Small intestine (tissue), 16 donors: ENCODE data around the gene AKAP4. TPM values are rescaled to one million over a fixed set of nuclear protein-coding genes. Genes with fewer than 3 reads are reported as not detected.
A peak's percentile ranks its signal among the peaks of the same experiment; 100 is the strongest.

Experiments
- DNase-seq, 2 donors: peaks; one replicate each; pipeline versions ENCODE4 v3.0.0 to v3.0.0-alpha.2; 2013
- FAIRE-seq: peaks from 2 replicates; lab custom pipeline; 2012; peaks lifted over from hg19 to GRCh38; lab: Jason Lieb, UNC
- H3K27ac ChIP-seq, 3 donors: one replicate each; pipeline ENCODE4 v1.5.1; 2013; ENCODE audit warnings: low read length in 2 of 3, mild to moderate bottlenecking in 2 of 3, control low read depth in 1 of 3, inconsistent platforms in 1 of 3, low read depth in 1 of 3, moderate library complexity in 1 of 3
- H3K27me3 ChIP-seq, 3 donors: one replicate each; pipeline ENCODE4 v1.6.1; 2013; ENCODE audit warnings: low read length in 3 of 3, inconsistent platforms in 1 of 3; ENCODE audit not compliant: control insufficient read depth in 3 of 3, insufficient read depth in 3 of 3
- H3K36me3 ChIP-seq, 3 donors: one replicate each; pipeline ENCODE4 v1.6.1; 2013; ENCODE audit warnings: low read length in 3 of 3, inconsistent platforms in 1 of 3, low read depth in 1 of 3, mild to moderate bottlenecking in 1 of 3, moderate library complexity in 1 of 3; ENCODE audit not compliant: control insufficient read depth in 3 of 3, insufficient read depth in 2 of 3
- H3K4me1 ChIP-seq, 3 donors: one replicate each; pipeline ENCODE4 v1.6.1; 2013; ENCODE audit warnings: low read length in 2 of 3, inconsistent platforms in 1 of 3, low read depth in 1 of 3, mild to moderate bottlenecking in 1 of 3, moderate library complexity in 1 of 3; ENCODE audit not compliant: control insufficient read depth in 3 of 3, insufficient read depth in 2 of 3
- H3K4me3 ChIP-seq, 3 donors: one replicate each; pipeline ENCODE4 v1.5.1; 2013; ENCODE audit warnings: low read length in 3 of 3, control low read depth in 1 of 3, inconsistent platforms in 1 of 3, low read depth in 1 of 3, mild to moderate bottlenecking in 1 of 3, moderate library complexity in 1 of 3
- H3K9me3 ChIP-seq, 2 donors: one replicate each; pipeline ENCODE4 v1.6.1; 2013; ENCODE audit warnings: low read depth in 1 of 2, low read length in 1 of 2; ENCODE audit not compliant: control insufficient read depth in 2 of 2, insufficient read depth in 1 of 2
- WGBS, 3 donors: extraction: QIAGEN DNeasy Blood & Tissue Kit; methylation state at CpG; one replicate each; pipeline ENCODE4 v1.1.7; 2013; 5-methylcytosine and 5-hydroxymethylcytosine counted together
- long read RNA-seq, 10 donors: transcript quantifications; one replicate each; lab custom pipeline, GENCODE V29; 2026
- polyA plus RNA-seq, 4 donors: library from polyadenylated mRNA; stranded (reverse) in 3 of 4; unstranded in 1 of 4; fragments of 200-250 nt in 3 of 4; fragments of 120-200 nt in 1 of 4; gene quantifications; one replicate each; pipeline versions ENCODE4 v1.2.1 to v1.2.3, GENCODE V29; 2013
- donor health status: healthy with polysubstance abuse.
- donor health status: control.
- donor health status: control.
- donor health status: Bipolar disorder and iron deficiency.
- donor health status: healthy.

AKAP4 gene, protein sequence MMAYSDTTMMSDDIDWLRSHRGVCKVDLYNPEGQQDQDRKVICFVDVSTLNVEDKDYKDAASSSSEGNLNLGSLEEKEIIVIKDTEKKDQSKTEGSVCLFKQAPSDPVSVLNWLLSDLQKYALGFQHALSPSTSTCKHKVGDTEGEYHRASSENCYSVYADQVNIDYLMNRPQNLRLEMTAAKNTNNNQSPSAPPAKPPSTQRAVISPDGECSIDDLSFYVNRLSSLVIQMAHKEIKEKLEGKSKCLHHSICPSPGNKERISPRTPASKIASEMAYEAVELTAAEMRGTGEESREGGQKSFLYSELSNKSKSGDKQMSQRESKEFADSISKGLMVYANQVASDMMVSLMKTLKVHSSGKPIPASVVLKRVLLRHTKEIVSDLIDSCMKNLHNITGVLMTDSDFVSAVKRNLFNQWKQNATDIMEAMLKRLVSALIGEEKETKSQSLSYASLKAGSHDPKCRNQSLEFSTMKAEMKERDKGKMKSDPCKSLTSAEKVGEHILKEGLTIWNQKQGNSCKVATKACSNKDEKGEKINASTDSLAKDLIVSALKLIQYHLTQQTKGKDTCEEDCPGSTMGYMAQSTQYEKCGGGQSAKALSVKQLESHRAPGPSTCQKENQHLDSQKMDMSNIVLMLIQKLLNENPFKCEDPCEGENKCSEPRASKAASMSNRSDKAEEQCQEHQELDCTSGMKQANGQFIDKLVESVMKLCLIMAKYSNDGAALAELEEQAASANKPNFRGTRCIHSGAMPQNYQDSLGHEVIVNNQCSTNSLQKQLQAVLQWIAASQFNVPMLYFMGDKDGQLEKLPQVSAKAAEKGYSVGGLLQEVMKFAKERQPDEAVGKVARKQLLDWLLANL
- under 1 TPM in 1 of 4 donors, not detected in 3; 0.16 TPM for polyA plus RNA-seq
- long read RNA-seq, donor 1: 0 reads
- long read RNA-seq, donor 2: 0 reads
- long read RNA-seq, donor 3: 0 reads
- long read RNA-seq, donor 4: 0 reads
- long read RNA-seq, donor 5: 0 reads
- long read RNA-seq, donor 6: 0 reads
- long read RNA-seq, donor 7: 0 reads
- long read RNA-seq, donor 8: 0 reads
- long read RNA-seq, donor 9: 0 reads
- long read RNA-seq, donor 10: 0 reads

GRCh38 chrX:50200907-50201306 is at the start of gene AKAP4:
AKAP4 (minus strand) TSS chrX:50201007; CDS start chrX:50200889, 118 bp downstream.
- Histone ChIP-seq H3K4me3 (no peak within 1 kb of the TSS), H3K27me3 (no peaks in the 10 kb centered on the region), H3K4me1 (peaks cover 2 to 3% (median 3%) of the 10 kb centered on the region in 3 donors), H3K9me3 (no peaks in the 10 kb centered on the region), H3K36me3 (no peaks in the 10 kb centered on the region), H3K27ac (no peak within 1 kb of the TSS)
- no peak for DNase-seq
- WGBS, 3 donors: 67 to 94% (median 85%) methylated on average over 1 of the region's 1 CpG
- FAIRE-seq: no peak

GRCh38 chrX:50211510-50211909 is 10.7 kb upstream of the AKAP4 start:
- Histone ChIP-seq H3K4me3 (no peak overlapping the region), H3K9me3 (no peaks in the 10 kb centered on the region), H3K4me1 (no peaks in the 10 kb centered on the region), H3K27me3 (no peaks in the 10 kb centered on the region), H3K27ac (no peak overlapping the region), H3K36me3 (no peaks in the 10 kb centered on the region)
- DNase-seq (peak in 1 of 2 donors; percentile 17), FAIRE-seq (no peak)
- 43 to 55% (median 45%) methylated on average over 8 of the region's 8 CpGs for WGBS, 3 donors

- Histone ChIP-seq H3K36me3 (no peaks in the 10 kb centered on the region), H3K27ac (no peak overlapping the region), H3K27me3 (no peaks in the 10 kb centered on the region), H3K4me1 (peaks cover 0 to 3% (median 2%) of the 10 kb centered on the region in 3 donors), H3K4me3 (no peak overlapping the region), H3K9me3 (no peaks in the 10 kb centered on the region)
- FAIRE-seq (no peak), DNase-seq (no peak)
- 74 to 82% (median 74%) methylated on average over 11 of the region's 11 CpGs for WGBS, 3 donors
Observed at GRCh38 chrX:50206753-50207152, 5.9 kb upstream of the AKAP4 start.

GRCh38 chrX:50204364-50204899 is 3.6 kb upstream of the AKAP4 start, which contains the start of gene CCNB3:
CCNB3 (plus strand) TSS chrX:50204765; CDS start chrX:50285164, 80,399 bp downstream.
- no peaks in the 10 kb centered on the region for H3K9me3 ChIP-seq
- H3K27me3 ChIP-seq: no peaks in the 10 kb centered on the region
- peak within 1 kb of the TSS in 2 of 3 donors; percentile 23 to 31 for H3K27ac ChIP-seq
- H3K4me1 ChIP-seq: peaks cover 0 to 3% (median 2%) of the 10 kb centered on the region in 3 donors
- DNase-seq (peak; percentile 69 to 73), FAIRE-seq (no peak)
- WGBS, 3 donors: 1 to 8% (median 1%) methylated on average over 12 to 19 of the region's 19 CpGs
- H3K36me3 ChIP-seq: no peaks in the 10 kb centered on the region
- H3K4me3 ChIP-seq: peak within 1 kb of the TSS in 2 of 3 donors; percentile 4 to 28

GRCh38 chrX:50202539-50202938 is 1.7 kb upstream of the AKAP4 start:
- no peak for DNase-seq
- H3K27ac ChIP-seq: no peak overlapping the region
- no peaks in the 10 kb centered on the region for H3K9me3 ChIP-seq
- FAIRE-seq: no peak
- no peaks in the 10 kb centered on the region for H3K36me3 ChIP-seq
- peaks cover 2 to 3% (median 3%) of the 10 kb centered on the region in 3 donors for H3K4me1 ChIP-seq
- no peak overlapping the region for H3K4me3 ChIP-seq
- 62 to 73% (median 66%) methylated on average over 3 of the region's 3 CpGs for WGBS, 3 donors
- H3K27me3 ChIP-seq: no peaks in the 10 kb centered on the region

DNA sequence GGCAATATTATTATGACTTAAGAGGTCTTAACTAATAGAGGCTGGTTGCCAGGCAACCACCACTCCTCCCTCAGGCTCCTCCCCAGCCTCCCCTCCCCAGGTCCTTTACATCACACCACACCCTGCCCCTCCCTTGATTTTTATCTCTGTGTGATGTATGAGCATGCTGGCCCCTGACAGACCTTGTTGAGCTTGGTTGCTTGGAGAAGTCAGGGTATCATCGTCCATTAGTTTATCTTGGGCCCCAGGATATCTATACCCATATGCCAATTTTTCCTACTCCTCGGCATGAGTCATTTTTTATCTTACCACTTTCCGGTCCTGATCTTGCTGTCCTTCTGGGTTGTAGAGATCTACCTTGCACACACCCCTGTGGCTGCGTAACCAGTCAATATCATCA is 2.5 kb downstream of the AKAP4 start:
- DNase-seq (peak; percentile 63 to 69), FAIRE-seq (no peak)
- Histone ChIP-seq H3K27ac (peak overlapping the region in 1 of 3 donors; percentile 22), H3K4me1 (peaks cover 0 to 3% (median 0%) of the 10 kb centered on the region in 3 donors), H3K36me3 (no peaks in the 10 kb centered on the region), H3K27me3 (no peaks in the 10 kb centered on the region), H3K4me3 (no peak overlapping the region), H3K9me3 (no peaks in the 10 kb centered on the region)
- 25 to 58% (median 30%) methylated on average over 4 of the region's 4 CpGs for WGBS, 3 donors

GRCh38 chrX:50188859-50189600 is 11.8 kb downstream of the AKAP4 start:
- Histone ChIP-seq H3K36me3 (no peaks in the 10 kb centered on the region), H3K9me3 (no peaks in the 10 kb centered on the region), H3K27ac (no peak overlapping the region), H3K4me1 (peaks cover 0 to 23% (median 0%) of the 10 kb centered on the region in 3 donors), H3K27me3 (no peaks in the 10 kb centered on the region), H3K4me3 (no peak overlapping the region)
- DNase-seq (no peak), FAIRE-seq (no peak)
- 48 to 51% (median 51%) methylated on average over 9 of the region's 9 CpGs for WGBS, 3 donors
